GM08714 (cell line): Measurements from ENCODE around the gene MARK2.

ENCODE experiments used
- H3K4me3 ChIP-seq: fragments of 200-500 bp; sonication (Bioruptor generic); 2 replicates; pipeline ENCODE4 v1.5.1; 2014; ENCODE audit warnings: mild to moderate bottlenecking, low read length, inconsistent platforms
- ZNF274 ChIP-seq: IDR thresholded peaks from 2 replicates; pipeline ENCODE4 v1.6.1; 2012; ENCODE audit warnings: mild to moderate bottlenecking, low read depth, low read length

Gene MARK2

DNA sequence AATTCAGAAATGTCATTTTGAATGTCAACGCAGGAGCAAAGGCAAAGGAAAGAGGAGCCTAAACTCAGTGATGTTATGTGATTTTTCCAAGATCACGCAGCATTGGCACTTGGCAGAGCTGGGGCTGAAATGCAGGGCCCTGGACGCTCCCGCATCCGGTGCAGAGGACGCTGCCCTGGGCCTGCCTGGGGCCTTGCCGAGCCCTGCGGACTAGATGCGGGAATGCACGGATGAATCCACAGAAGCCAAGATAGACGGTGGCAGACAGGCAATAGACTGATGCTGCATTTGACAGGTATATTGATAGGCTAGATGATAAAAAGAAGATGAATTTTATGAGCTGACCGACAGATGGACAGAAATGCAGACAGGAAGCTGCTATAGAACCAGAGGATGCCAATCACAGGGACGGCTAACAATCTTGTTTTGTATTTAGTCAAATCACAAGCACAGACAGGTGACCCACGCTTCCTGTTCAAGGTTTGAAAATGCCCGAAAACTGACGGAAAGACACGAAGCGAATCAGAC is 696 bp upstream of the MARK2 start:
- TF ChIP-seq ZNF274 = no peak
- H3K4me3 ChIP-seq = peak overlapping the region; percentile 39; the same call in 1 of the 2 replicates

- H3K4me3 ChIP-seq = peak overlapping the region; percentile 92
- TF ChIP-seq ZNF274 = no peak
Observed at GRCh38 chr11:63839508-63840355, 822 bp downstream of the MARK2 start.

DNA sequence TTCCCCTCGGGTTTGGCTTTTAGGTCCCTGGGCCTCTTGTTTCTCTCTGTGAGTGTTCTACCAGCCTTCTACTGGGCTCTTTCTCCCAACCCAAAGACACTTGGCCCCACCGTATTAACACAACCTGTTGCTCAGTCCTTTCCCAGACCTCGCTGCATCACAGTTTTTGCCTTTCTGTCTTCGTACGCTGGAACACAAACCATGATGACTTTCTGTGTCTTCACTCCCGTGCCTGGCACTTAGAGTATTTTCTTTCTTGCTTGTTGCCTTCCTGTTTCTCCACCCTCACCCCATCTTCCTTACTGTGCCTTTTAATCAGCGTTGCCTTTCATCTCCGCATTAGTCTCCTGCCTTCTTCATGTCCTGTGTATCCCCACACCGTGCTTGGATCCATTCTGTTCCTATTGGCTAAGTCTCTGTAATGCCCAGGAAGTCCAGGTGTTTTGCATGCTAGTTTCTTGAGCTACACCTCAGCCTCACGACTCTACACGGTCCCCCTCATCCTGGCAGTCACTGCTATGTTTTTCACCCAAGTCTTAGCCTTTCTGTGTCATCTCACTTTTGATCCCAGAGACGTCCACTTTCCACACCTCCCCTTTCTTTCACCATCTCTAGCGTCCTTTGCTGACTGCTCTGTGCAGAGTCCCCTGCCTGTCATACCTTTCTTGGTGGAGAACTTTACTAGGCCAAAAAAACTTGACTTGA is 1.6 kb downstream of the MARK2 start:
- H3K4me3 ChIP-seq = peak overlapping the region; percentile 92
- no peak for TF ChIP-seq ZNF274

DNA sequence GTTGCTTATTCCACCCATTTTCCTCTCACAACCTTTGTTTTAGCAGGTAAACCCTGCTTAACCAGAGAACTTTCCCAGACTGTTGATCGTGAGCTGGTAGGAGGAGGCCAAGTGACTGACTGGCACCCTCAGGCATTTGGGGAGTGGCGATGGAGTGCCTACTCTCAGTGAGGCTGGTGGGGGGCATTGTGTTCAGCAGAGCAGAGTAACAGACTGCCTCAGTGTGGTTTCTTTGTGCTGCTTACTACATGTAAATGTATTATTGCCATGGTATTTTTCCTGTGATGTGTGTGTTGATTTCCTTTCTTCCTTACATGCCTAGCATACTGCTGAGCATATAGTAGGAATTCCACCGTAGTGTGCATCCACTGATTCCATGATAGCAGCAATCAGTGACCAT is 2.6 kb downstream of the MARK2 start:
- no peak for TF ChIP-seq ZNF274
- H3K4me3 ChIP-seq = peak overlapping the region; percentile 92; the same call in 1 of the 2 replicates

DNA sequence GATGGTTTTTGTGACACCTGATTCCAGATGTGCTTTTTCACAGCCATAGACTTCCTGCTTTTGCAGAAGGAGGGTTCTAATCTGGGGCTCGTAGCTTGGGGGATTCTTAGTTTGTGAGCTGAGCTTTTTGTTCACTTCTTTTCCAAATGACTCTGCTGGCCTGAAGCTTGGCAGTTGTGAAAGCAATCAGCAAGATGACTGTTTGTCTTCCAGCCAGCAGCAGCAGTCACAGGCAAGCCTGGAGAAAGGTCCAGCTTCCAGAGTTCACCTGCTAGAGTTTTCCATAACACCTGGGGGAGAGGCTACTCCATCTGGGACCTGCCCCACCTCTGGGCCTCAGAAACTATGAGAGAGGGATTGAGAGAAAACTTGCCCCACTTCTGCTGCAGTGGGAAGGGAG is 4.1 kb downstream of the MARK2 start:
- TF ChIP-seq ZNF274 = no peak

DNA sequence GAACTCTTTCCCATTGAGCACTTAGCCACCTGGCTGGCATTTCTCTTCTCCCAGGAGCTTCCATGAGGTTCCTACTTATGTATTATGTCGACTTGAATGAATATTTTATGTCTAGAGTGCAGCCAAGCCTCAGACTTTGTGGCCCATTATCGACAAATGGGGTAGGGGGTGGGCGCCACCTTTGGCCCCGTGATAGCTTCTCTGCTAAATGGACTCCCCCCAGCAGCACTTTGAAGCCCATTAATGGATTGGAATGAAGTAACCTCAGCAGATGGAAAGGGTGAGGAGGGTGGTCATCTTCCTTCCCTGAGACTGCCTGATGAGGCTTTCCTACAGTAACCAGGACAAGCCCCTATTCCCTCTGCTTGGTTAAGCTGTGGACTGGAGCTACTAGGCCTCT is 5.9 kb downstream of the MARK2 start:
- H3K4me3 ChIP-seq = no peak overlapping the region
- no peak for TF ChIP-seq ZNF274

More for the DNA sequence above, 4.1 kb downstream of the MARK2 start:
- H3K4me3 ChIP-seq = no peak overlapping the region

GRCh38 chr11:63845303-63845702 is 6.4 kb downstream of the MARK2 start:
- TF ChIP-seq ZNF274 = no peak
- H3K4me3 ChIP-seq = no peak overlapping the region

GRCh38 chr11:63845911-63846310 is 7.0 kb downstream of the MARK2 start:
- H3K4me3 ChIP-seq = no peak overlapping the region
- TF ChIP-seq ZNF274 = no peak

DNA sequence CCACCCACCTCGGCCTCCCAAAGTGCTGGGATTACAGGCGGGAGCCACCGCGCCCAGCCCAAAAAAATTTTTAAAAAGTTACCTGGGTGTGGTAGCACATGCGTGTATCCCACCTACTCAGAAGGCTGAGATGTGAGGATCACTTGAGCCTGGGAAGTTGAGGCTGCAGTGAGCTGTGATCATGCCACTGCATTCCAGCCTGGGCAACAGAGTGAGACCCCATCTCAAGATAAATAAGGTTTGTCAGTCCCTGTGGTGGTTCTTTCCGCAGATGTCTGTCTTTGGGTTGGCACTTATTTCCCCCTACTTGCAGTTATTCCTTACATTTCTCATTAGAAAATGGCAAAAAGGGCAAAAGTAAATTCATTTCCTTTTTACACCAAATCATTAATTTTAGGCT is 8.0 kb downstream of the MARK2 start:
- no peak for TF ChIP-seq ZNF274
- no peak overlapping the region for H3K4me3 ChIP-seq

DNA sequence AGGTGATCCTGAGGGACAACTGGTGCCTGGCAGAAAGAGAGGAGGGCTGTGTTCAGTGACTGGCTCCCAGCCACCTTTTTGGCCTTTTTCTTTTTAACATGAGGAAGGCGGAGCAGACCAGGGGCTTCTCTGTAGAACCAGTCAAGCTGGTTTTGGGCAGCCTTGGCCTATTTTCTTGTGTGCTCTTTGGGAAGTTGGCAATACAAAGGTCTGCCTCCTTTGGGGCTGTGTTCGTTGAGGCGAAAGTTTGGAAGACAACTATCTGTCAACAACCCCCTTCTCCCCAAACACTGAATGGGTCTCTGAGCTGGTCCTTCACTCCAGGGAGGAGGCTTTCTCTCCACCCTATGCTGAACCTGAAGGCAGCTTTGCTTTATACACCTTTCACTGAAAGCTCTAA is 8.5 kb downstream of the MARK2 start:
- no peak overlapping the region for H3K4me3 ChIP-seq
- TF ChIP-seq ZNF274 = no peak

- no peak for TF ChIP-seq ZNF274
- no peak overlapping the region for H3K4me3 ChIP-seq
Observed at GRCh38 chr11:63849691-63850090, 10.8 kb downstream of the MARK2 start.

- H3K4me3 ChIP-seq = peak overlapping the region; percentile 40; the same call in 1 of the 2 replicates
- no peak for TF ChIP-seq ZNF274
Observed at GRCh38 chr11:63850920-63851319, 12.0 kb downstream of the MARK2 start.

DNA sequence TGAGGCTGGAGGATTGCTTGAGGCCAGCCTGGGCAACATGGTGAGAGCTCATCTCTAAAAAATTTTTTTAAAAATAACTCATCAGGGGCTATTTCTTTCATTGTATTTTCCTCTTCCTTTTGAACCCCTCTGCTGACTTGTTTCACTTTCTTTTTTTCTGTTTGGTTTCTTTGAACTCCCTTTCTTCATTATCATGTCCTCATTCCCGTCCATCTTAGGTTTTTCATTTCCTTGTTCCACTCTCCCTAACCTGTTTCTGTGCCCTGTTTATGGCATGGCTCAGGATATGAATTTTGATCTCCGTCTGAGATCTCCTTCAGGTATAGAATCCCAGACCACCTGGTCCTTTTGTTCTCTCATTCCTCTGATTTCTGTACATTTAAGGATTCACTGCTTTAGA is 12.5 kb downstream of the MARK2 start:
- H3K4me3 ChIP-seq = peak overlapping the region; percentile 40; the same call in 1 of the 2 replicates
- TF ChIP-seq ZNF274 = no peak

DNA sequence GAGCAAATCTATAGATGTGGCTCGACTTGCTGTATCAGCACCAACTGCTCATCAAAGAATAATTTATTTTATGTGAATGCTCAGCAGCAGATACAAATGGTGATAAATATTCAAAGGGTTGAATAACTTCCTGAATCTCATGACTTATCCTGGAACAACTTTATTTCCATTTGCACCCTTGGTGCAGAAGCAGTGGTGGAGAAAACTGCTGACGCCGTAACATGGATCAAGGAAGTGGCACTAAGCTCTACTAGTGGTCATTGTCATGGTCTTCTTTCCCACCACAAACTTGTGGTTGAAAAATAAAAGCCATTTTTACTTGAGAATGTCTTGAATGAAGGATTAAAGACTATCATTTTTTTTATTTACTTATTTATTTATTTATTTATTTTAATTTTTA is 14.6 kb downstream of the MARK2 start:
- no peak overlapping the region for H3K4me3 ChIP-seq
- no peak for TF ChIP-seq ZNF274

DNA sequence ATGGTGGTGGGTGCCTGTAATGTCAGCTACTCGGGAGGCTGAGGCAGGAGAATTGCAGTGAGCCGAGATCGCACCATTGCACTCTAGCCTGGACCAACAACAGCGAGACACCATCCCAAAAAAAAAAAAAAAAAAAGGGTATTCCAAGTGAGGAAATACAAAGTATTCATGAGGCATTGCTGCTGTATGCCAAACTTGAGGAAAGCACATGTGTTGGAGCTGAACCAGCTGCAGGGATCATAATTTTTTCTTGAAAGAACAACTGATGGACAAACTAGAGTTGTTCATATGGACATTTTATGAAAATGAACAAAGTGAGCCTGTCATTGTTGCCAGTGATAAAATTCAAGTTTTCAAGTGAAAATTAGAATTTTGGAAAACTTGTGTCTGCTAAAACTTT is 15.8 kb downstream of the MARK2 start:
- no peak overlapping the region for H3K4me3 ChIP-seq
- no peak for TF ChIP-seq ZNF274
